ENCODE measurements around the gene ST14. TPM values are rescaled to one million over a fixed set of nuclear protein-coding genes. Genes with fewer than 3 reads are reported as not detected.

Gene ST14
- total RNA-seq, 1 experiment from 2014 or later = 1.8 TPM

- DNase-seq (ENCODE audit: low read depth, low spot score) (peak; percentile 12), ATAC-seq (peak; percentile 86)
- intact Hi-C loops (cut with micrococcal nuclease; ENCODE audit: unreplicated experiment) (loop anchor here (2.0 to 10.0 kb wide), 2 partner anchors 171 to 213 kb away; no protein-coding TSS in a partner anchor), in situ Hi-C loops (cut with HindIII; ENCODE audit: low pct_unique_long_range_greater_than_20kb, low sequenced_read_pairs) (no loop called here)
- Histone ChIP-seq H3K4me3 (ENCODE audit: low read depth in 2 of 2, low read length in 2 of 2) (peak overlapping the region in 1 of 2 experiments; percentile 17; a peak in 2 of 4 replicates), H3K36me3 (ENCODE audit: control insufficient read depth, insufficient read depth, low read length) (no peaks in the 10 kb centered on the region), H3K27me3 (ENCODE audit: control insufficient read depth, insufficient read depth, low read length) (no peaks in the 10 kb centered on the region), H3K9me3 (ENCODE audit: control insufficient read depth, insufficient read depth, low read depth, low read length) (no peaks in the 10 kb centered on the region), H3K27ac (ENCODE audit: low read length) (no peak overlapping the region), H3K4me1 (ENCODE audit: control insufficient read depth, insufficient read depth, low read length) (0 out of 2 replicates have a peak, but pooled peaks cover 2% of the 10 kb centered on the region)
- ChIA-PET CTCF (interaction anchor here (0.7 to 1.3 kb wide), 11 partner anchors 10 to 281 kb away, joined by 3 to 16 read pairs (median 4); no protein-coding TSS in a partner anchor), POLR2A (no interaction called here)
- no peak for TF ChIP-seq SIN3A (IDR thresholded peaks at IDR 0.05; ENCODE audit: borderline replicate concordance, insufficient read depth, low read depth, low read length)
- TF ChIP-seq CTCF (IDR thresholded peaks at IDR 0.05) = peak; percentile 98
- TF ChIP-seq POLR2AphosphoS5 (IDR thresholded peaks at IDR 0.05; ENCODE audit: low read depth, low read length) = no peak
- BruUV-seq (replicated peaks) = no TSS peak
These were observed 53.8 kb downstream of the ST14 start for GRCh38 chr11:130213143-130213978.

GRCh38 chr11:130213979-130214281 lies 54.3 kb downstream of the ST14 start:
- no peaks in the 10 kb centered on the region for H3K36me3 ChIP-seq (ENCODE audit: control insufficient read depth, insufficient read depth, low read length)
- no peaks in the 10 kb centered on the region for H3K27me3 ChIP-seq (ENCODE audit: control insufficient read depth, insufficient read depth, low read length)
- no peak overlapping the region for H3K4me3 ChIP-seq (ENCODE audit: low read depth in 2 of 2, low read length in 2 of 2)
- intact Hi-C loops (cut with micrococcal nuclease; ENCODE audit: unreplicated experiment) (loop anchor here (2.0 to 10.0 kb wide), 2 partner anchors 171 to 213 kb away; no protein-coding TSS in a partner anchor), in situ Hi-C loops (cut with HindIII; ENCODE audit: low pct_unique_long_range_greater_than_20kb, low sequenced_read_pairs) (no loop called here)
- ChIA-PET CTCF (no interaction called here), POLR2A (no interaction called here)
- no peak for TF ChIP-seq TCF7L2 (IDR thresholded peaks at IDR 0.05; ENCODE audit: low read depth, low read length)
- TF ChIP-seq POLR2AphosphoS5 (IDR thresholded peaks at IDR 0.05; ENCODE audit: low read depth, low read length) = no peak
- no peak for TF ChIP-seq CTCF (IDR thresholded peaks at IDR 0.05)
- no peak for TF ChIP-seq REST (IDR thresholded peaks at IDR 0.05; ENCODE audit: insufficient read depth in 1 of 2, low read depth in 2 of 2, low read length in 1 of 2)
- TF ChIP-seq SIN3A (IDR thresholded peaks at IDR 0.05; ENCODE audit: borderline replicate concordance, insufficient read depth, low read depth, low read length) = no peak
- no peak for ATAC-seq
- H3K27ac ChIP-seq (ENCODE audit: low read length) = no peak overlapping the region
- no TSS peak for BruUV-seq (replicated peaks)
- DNase-seq (ENCODE audit: low read depth, low spot score) = no peak
- H3K9me3 ChIP-seq (ENCODE audit: control insufficient read depth, insufficient read depth, low read depth, low read length) = no peaks in the 10 kb centered on the region
- 0 out of 2 replicates have a peak, but pooled peaks cover 2% of the 10 kb centered on the region for H3K4me1 ChIP-seq (ENCODE audit: control insufficient read depth, insufficient read depth, low read length)
